K562 (cell line): ENCODE results near the gene POMT1. TPM values are rescaled to one million over a fixed set of nuclear protein-coding genes. Genes with fewer than 3 reads are reported as not detected.
A peak's percentile ranks its signal among the peaks of the same experiment; 100 is the strongest.

Experiments used
- EP300 ChIP-seq: IDR thresholded peaks from 2 replicates; pipeline ENCODE4 v1.6.1; 2012; ENCODE audit warnings: low read length, improper control_type of control experiment
- HLTF ChIP-seq: fragments of 450-650 bp; IDR thresholded peaks from 2 replicates; pipeline ENCODE4 v1.6.1; 2016
- KLF6 ChIP-seq: fragments of 250-450 bp; sonication (Bioruptor Pico); IDR thresholded peaks from 2 replicates; pipeline ENCODE4 v1.4.0; 2020; ENCODE audit warnings: mild to moderate bottlenecking, moderate library complexity, borderline replicate concordance
- NCOR1 ChIP-seq: fragments of 450-650 bp; IDR thresholded peaks from 2 replicates; pipeline ENCODE4 v1.6.1; 2016; ENCODE audit warnings: mild to moderate bottlenecking, moderate library complexity
- NFATC3 ChIP-seq: fragments of 450-650 bp; IDR thresholded peaks from 2 replicates; pipeline ENCODE4 v1.6.1; 2017; ENCODE audit warnings: mild to moderate bottlenecking
- NR3C1 ChIP-seq: sonication (generic); formaldehyde crosslinking; IDR thresholded peaks from 2 replicates; pipeline ENCODE4 v1.8.1; 2022; ENCODE audit warnings: missing genetic modification reagents
- NRF1 ChIP-seq, 2 experiments: fragments of 450-650 bp; IDR thresholded peaks in 1 of 2; conservative IDR thresholded peaks in 1 of 2; 2 replicates each; pipeline ENCODE4 v1.6.1; 2014; ENCODE audit warnings: mild to moderate bottlenecking in 2 of 2
- POLR2B ChIP-seq: fragments of 450-650 bp; IDR thresholded peaks from 2 replicates; pipeline ENCODE4 v1.6.1; 2018; ENCODE audit warnings: low read depth; ENCODE audit not compliant: partially characterized antibody
- REST ChIP-seq, 2 experiments: fragments of 450-650 bp; formaldehyde crosslinking in 1 of 2; IDR thresholded peaks; 2 replicates each; pipeline versions ENCODE4 v1.4.0 to v1.6.1; 2014 to 2020; ENCODE audit warnings: mild to moderate bottlenecking in 2 of 2, borderline replicate concordance in 1 of 2, low read depth in 1 of 2
- RNF2 ChIP-seq: sonication (generic); IDR thresholded peaks from 2 replicates; pipeline ENCODE4 v1.6.1; 2016
- TCF7 ChIP-seq: sonication (generic); IDR thresholded peaks from 2 replicates; pipeline ENCODE4 v1.6.1; 2016; ENCODE audit warnings: antibody characterized with exemption, borderline replicate concordance
- ZFPM2 ChIP-seq: fragments of 250-450 bp; sonication (Bioruptor Pico); IDR thresholded peaks from 2 replicates; pipeline ENCODE4 v1.5.1; 2022; ENCODE audit warnings: mild to moderate bottlenecking
- ZNF143 ChIP-seq: sonication (generic); formaldehyde crosslinking; IDR thresholded peaks from 2 replicates; pipeline ENCODE4 v1.9.0; 2022; ENCODE audit warnings: mild to moderate bottlenecking, missing genetic modification reagents
- ZNF253 ChIP-seq: fragments of 250-450 bp; sonication (Bioruptor Pico); conservative IDR thresholded peaks from 2 replicates; pipeline ENCODE4 v1.6.1; 2021; ENCODE audit warnings: mild to moderate bottlenecking
- ZNF655 ChIP-seq: fragments of 250-450 bp; sonication (Bioruptor Pico); IDR thresholded peaks from 2 replicates; pipeline ENCODE4 v1.5.0; 2021
- ZNF77 ChIP-seq: fragments of 250-450 bp; sonication (Bioruptor Pico); IDR thresholded peaks from 2 replicates; pipeline ENCODE4 v1.5.0; 2020
- polyA plus RNA-seq, 8 experiments: library from polyadenylated mRNA; depleted of rRNA in 4 of 8; stranded (reverse) in 5 of 8; unstranded in 3 of 8; fragments of >200 nt; fragmentation: Nextera tagmentation in 2 of 8; fragmentation: Illumina TruSeq in 1 of 8; extraction: Ambion mirVana in 2 of 8; extraction: Trizol in 1 of 8; gene quantifications; 2 replicates each; pipeline versions ENCODE4 v1.2.1 to v1.2.3, GENCODE V29; 2011 to 2014; ENCODE audit warnings: inconsistent platforms in 1 of 8, missing spikeins in 1 of 8
- total RNA-seq, 7 experiments: library from RNA; depleted of rRNA in 6 of 7; stranded (reverse); fragments of >200 nt in 6 of 7; fragmentation: Illumina TruSeq in 2 of 7; extraction: Trizol in 2 of 7; gene quantifications; 2 replicates each; pipeline versions ENCODE4 v1.2.1 to v1.2.3, GENCODE V29; 2011 to 2021; ENCODE audit warnings: low replicate concordance in 1 of 7

Gene POMT1
- total and polyA plus RNA-seq, 9 of the 15 experiments (the other 6 are each of a cell fraction or from before 2014, with no cell fraction given), result 1.8 to 23.5 (median 14.6) TPM

- TF ChIP-seq REST (IDR thresholded peaks at IDR 0.05; ENCODE audit: borderline replicate concordance), result no peak
- TF ChIP-seq REST (CRISPR knock-in tag; IDR thresholded peaks at IDR 0.05; ENCODE audit: low read depth), result no peak
- no peak for TF ChIP-seq TCF7
- TF ChIP-seq KLF6, result no peak
- TF ChIP-seq ZNF655, result no peak
- TF ChIP-seq NFATC3, result no peak
- TF ChIP-seq RNF2, result no peak
- TF ChIP-seq ZFPM2 (CRISPR knock-in tag), result no peak
- no peak for TF ChIP-seq NR3C1
- no peak for TF ChIP-seq NCOR1
- no peak for TF ChIP-seq ZNF253
- TF ChIP-seq ZNF143 (CRISPR knock-in tag), result peak; percentile 91
- no peak for TF ChIP-seq POLR2B
- no peak for TF ChIP-seq HLTF
- no peak for TF ChIP-seq EP300
- TF ChIP-seq ZNF77 (CRISPR knock-in tag), result no peak
- TF ChIP-seq NRF1 (conservative IDR thresholded peaks at IDR 0.05 in 1 of 2, IDR thresholded peaks at IDR 0.05 in 1 of 2), result peak; percentile 93 to 94
These were observed 28.5 kb downstream of the POMT1 start, which contains the start of gene UCK1 (continued) for GRCh38 chr9:131530920-131531832.
